CD1c-positive myeloid dendritic cell (primary cell): ENCODE measurements around the gene GNB3.
A peak's percentile ranks its signal among the peaks of the same experiment; 100 is the strongest.
"Not testable (repeated sequence)": the region's sequence is repeated elsewhere in the genome, so short reads cannot be mapped to it uniquely, and the experiment has no call there.

Experiments used
- DNase-seq: peaks from one replicate; pipeline ENCODE4 v3.0.0-alpha.2; 2016; ENCODE audit errors: extremely low spot score

GNB3 gene

GRCh38 chr12:6860116-6860515 lies 19.4 kb downstream of the GNB3 start:
- no peak for DNase-seq

- no peak for DNase-seq
Measured at GRCh38 chr12:6860942-6861341, 20.2 kb downstream of the GNB3 start.

- DNase-seq: no peak
Measured at GRCh38 chr12:6861391-6861790, 20.7 kb downstream of the GNB3 start.

GRCh38 chr12:6863033-6863432 lies 22.3 kb downstream of the GNB3 start:
- no peak for DNase-seq

GRCh38 chr12:6863586-6864321 lies 23.0 kb downstream of the GNB3 start:
- no peak for DNase-seq

GRCh38 chr12:6865307-6865706 lies 24.6 kb downstream of the GNB3 start:
- DNase-seq: not testable (repeated sequence)

- DNase-seq: no peak
Measured at GRCh38 chr12:6866163-6866919, 25.6 kb downstream of the GNB3 start.

- DNase-seq: peak; percentile 83
Measured at GRCh38 chr12:6866920-6867412, 26.2 kb downstream of the GNB3 start.

GRCh38 chr12:6867413-6868210 lies 26.9 kb downstream of the GNB3 start, which contains the start of gene TPI1:
TSS of gene TPI1 (plus strand) at chr12:6867531. CDS start at chr12:6867567, 36 bp downstream.
- peak; percentile 93 for DNase-seq

- DNase-seq: no peak
Measured at GRCh38 chr12:6868211-6869048, 27.7 kb downstream of the GNB3 start.

GRCh38 chr12:6869049-6870021 lies 28.6 kb downstream of the GNB3 start:
- DNase-seq: peak; percentile 86

GRCh38 chr12:6870304-6870703 lies 29.6 kb downstream of the GNB3 start:
- DNase-seq: not testable (repeated sequence)

GRCh38 chr12:6871052-6871957 lies 30.6 kb downstream of the GNB3 start:
- DNase-seq: no peak

GRCh38 chr12:6872073-6873048 lies 31.6 kb downstream of the GNB3 start:
- peak; percentile 85 for DNase-seq

- DNase-seq: peak; percentile 99
Measured at GRCh38 chr12:6873094-6874014, 32.6 kb downstream of the GNB3 start, which contains the start of gene SPSB2. TSS of gene SPSB2 (minus strand) at chr12:6873303. CDS start at chr12:6872901, 402 bp downstream.

GRCh38 chr12:6874015-6874368 lies 33.3 kb downstream of the GNB3 start:
- DNase-seq: not testable (repeated sequence)
